RWPE1 (cell line): ENCODE results near the gene LCE3C.
"Not testable (repeated sequence)": the region's sequence is repeated elsewhere in the genome, so short reads cannot be mapped to it uniquely, and the experiment has no call there.

Experiments
- CTCF ChIA-PET: fragments of 350-600 bp; sonication (Branson Sonifier 250); formaldehyde crosslinking; extraction: SDS; loops from one replicate; lab custom pipeline; 2021; lab: Yijun Ruan, JAX
- POLR2A ChIA-PET: fragments of 400-600 bp; formaldehyde crosslinking; extraction: SDS; loops from one replicate; lab custom pipeline; 2020; ENCODE audit warnings: antibody characterized with exemption; ENCODE audit not compliant: low non-redundant PET; lab: Yijun Ruan, JAX
- DNase-seq: peaks from one replicate; pipeline ENCODE4 v3.0.0; 2012; ENCODE audit warnings: low spot score
- H3K27ac ChIP-seq: fragments of 450-650 bp; 2 replicates; pipeline ENCODE4 v1.5.1; 2017
- CTCF ChIP-seq: fragments of 450-650 bp; conservative IDR thresholded peaks from 2 replicates; pipeline ENCODE4 v1.5.1; 2017; ENCODE audit warnings: low read depth, mild to moderate bottlenecking

Gene LCE3C

DNA sequence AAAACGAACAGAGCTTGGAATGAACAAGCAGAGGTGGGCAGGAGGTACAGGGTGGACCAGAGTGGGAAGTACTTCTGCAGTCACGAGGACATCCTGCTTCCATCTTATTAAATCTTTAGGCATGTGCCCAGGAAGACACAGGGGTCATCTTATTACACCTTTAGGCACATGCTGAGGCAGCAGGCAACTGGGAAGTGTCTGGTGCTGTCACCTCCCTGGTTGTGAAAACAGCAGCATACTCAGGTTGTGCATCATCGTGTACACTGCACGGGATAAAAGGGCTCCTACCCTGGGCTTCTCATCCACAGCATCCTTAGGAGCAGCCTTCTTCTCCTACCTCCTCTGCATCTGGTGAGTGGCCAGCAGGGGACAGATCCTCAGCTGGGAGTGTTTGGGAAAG, at the start of gene LCE3C:
Gene LCE3C (plus strand): TSS at position 301 of the 400 bp plus-strand sequence. CDS start 498 bp downstream, outside the sequence.
- CTCF ChIA-PET: no interaction called here
- DNase-seq: no peak
- H3K27ac ChIP-seq: no peak within 1 kb of the TSS
- no peak for TF ChIP-seq CTCF
- POLR2A ChIA-PET: no interaction called here

DNA sequence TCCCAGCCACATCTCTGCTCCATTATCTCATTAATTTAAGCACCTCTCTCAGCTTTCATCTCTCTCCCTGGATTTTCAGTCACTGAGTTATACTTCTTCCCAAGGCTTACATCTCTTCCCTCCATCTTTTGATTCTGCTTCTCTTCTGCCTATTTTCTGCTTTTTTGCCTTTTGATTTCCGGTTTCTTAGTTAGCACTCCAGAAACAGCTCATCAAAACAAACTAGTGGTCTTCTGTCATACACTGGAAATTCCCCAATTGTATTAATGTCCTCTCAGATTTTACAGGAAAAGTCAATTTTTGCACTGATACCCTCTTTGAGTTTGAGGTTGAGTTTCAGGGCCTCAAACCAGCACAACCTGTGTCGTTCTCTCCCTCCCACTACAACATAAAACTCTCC, 34.9 kb upstream of the LCE3C start:
- DNase-seq: no peak
- POLR2A ChIA-PET: no interaction called here
- H3K27ac ChIP-seq: no peak overlapping the region
- CTCF ChIA-PET: no interaction called here
- no peak for TF ChIP-seq CTCF

DNA sequence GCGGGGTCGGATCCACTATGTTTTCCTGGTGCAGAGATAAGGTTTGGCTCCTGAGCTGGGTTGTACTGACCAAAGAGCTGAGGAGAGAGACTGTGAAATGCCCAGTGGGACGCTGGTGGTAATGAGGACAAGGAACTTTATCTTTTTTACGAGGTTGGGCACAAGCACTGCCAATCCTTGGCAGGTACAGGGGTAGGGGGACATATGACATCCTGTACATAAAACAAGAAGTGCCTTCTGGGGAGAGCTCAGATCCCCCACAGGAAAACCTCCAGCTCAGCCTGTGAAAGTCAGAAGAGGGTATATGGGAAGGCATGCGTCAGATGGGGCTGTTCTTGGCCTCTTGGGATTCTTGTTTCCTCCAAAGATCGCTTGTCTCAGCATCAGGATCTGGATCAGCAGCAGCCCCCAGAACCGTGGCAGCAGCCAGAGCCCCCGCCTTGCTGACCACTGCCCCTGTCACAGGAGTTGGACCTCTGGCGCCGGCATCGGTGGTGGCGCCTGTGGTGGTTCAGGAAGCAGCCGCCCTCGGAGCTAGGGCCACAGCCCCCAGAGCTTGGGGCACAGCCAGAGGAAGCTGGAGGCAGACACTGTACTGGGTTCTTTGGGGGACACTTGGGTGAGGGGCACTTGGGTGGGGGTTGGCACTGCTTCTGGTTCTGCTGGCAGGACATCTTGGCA, 34.4 kb upstream of the LCE3C start:
- ChIA-PET POLR2A (no interaction called here), CTCF (no interaction called here)
- no peak for DNase-seq
- TF ChIP-seq CTCF: no peak
- H3K27ac ChIP-seq: no peak overlapping the region

- ChIA-PET CTCF (interaction anchor here (0.6 to 0.7 kb wide), 2 partner anchors 9 to 647 kb away, joined by 4 to 5 read pairs; no protein-coding TSS in a partner anchor), POLR2A (no interaction called here)
- peak; percentile 53 for DNase-seq
- no peak for TF ChIP-seq CTCF
- H3K27ac ChIP-seq: no peak within 1 kb of the TSS
These were observed 33.4 kb upstream of the LCE3C start, which contains the start of gene LCE3E for GRCh38 chr1:152566681-152567080. LCE3E (minus strand) TSS chr1:152566780; CDS start chr1:152566208, 572 bp downstream.

DNA sequence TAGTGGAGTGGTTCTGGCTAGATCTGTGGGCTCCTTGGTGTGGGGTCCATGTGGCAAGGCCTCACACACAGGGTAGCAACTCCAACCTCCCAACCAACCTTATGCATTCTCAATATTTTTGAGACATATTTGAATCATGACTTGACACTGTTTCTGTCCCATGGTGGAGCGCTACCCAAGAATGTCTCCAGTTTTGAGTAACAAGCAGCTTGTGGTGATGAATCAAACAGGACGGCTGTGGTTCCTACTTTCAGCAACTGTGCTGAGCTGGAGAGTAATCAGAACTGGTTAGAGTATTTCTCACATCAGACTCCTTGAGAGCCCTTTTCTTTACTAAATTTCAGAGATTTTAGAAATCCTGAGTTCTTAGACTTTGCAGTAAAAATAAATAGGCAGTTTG, 22.9 kb upstream of the LCE3C start:
- no peak for TF ChIP-seq CTCF
- POLR2A ChIA-PET: no interaction called here
- no peak for DNase-seq
- H3K27ac ChIP-seq: no peak overlapping the region
- CTCF ChIA-PET: no interaction called here

DNA sequence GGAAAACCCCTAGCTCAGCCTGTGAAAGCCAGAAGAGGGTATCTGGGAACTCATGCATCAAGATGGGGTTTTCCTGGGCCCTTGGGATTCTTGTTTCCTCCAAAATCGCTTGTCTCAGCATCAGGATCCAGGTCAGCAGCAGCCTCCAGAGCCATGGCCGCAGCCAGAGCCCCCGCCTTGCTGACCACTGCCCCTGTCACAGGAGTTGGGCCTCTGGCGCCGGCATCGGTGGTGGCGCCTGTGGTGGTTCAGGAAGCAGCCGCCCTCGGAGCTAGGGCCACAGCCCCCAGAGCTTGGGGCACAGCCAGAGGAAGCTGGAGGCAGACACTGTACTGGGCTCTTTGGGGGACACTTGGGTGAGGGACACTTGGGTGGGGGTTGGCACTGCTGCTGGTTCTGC, 20.5 kb upstream of the LCE3C start:
- POLR2A ChIA-PET, DNase-seq, H3K27ac ChIP-seq: not testable (repeated sequence)
- CTCF ChIA-PET: interaction anchor here (1.3 kb wide), 1 partner anchor 74 kb away, joined by 6 read pairs; no protein-coding TSS in a partner anchor

- ChIA-PET POLR2A (no interaction called here), CTCF (no interaction called here)
- TF ChIP-seq CTCF: no peak
- DNase-seq: no peak
- peak within 1 kb of the TSS; percentile 45; the same call in 1 of the 2 replicates for H3K27ac ChIP-seq
These were observed 19.6 kb upstream of the LCE3C start, which contains the start of gene LCE3D for GRCh38 chr1:152580433-152580832. LCE3D (minus strand) TSS chr1:152580516; CDS start chr1:152579936, 580 bp downstream.
